HG03039 (cell line): ENCODE measurements around the gene PCDHGC4.
A peak's percentile ranks its signal among the peaks of the same experiment; 100 is the strongest.

Source experiments
- ATAC-seq: cut with Tn5 transposase; IDR thresholded peaks from one replicate; pipeline ENCODE4 v1.9.1; 2021; ENCODE audit warnings: mild to moderate bottlenecking, moderate library complexity; ENCODE audit not compliant: unreplicated experiment

PCDHGC4 gene

DNA sequence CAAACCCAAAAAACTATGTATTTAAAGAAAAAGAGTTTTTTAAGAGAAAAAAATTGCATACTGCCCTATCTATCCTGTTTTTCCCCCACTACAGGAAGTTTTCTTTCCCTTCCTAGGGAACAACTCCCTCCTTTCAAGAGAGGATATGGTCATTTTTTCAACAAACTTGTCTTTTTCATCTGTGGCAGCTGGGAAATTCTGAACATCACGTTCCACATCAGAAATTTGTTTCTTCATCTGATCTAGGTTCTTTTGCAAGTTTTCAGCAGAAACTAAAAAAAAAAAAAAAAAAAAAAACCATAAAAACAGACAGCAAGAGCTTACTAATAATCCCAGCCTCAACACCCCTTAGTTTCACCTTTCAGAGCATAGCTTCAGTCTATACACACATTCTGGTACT is 42.6 kb downstream of the PCDHGC4 start:
- no peak for ATAC-seq

DNA sequence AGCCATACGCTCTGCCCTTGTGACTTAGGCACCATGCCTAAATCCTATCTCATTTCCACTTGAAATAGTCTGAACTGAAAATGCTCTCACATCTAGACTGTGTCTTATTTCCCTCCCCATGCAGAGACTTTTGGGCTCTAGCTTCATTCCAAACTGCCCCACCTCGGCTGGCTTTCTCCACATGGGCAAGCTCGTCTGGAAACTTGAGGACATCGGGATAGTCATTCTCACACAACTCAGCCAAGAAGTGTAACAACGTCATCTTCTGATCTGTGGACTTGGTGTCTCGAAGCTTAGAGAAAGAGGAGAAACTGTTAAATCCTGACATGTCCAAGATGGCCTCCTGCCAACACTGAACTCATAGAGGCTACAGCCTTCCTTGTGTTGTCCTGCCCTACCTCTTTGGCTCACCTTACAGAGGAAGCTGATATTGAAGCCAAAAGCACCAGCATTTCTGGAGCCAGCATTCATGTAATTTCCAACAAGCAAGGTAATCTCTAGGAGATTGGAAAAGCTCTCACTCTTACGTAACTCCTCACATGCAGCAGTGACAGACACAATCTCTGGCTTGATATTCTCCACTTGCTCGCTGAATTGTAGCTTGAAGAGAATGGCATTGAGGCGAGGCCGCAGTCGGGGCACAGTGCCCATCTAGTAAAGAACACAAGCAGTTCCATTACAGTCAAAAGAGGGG is 43.6 kb downstream of the PCDHGC4 start:
- no peak for ATAC-seq

DNA sequence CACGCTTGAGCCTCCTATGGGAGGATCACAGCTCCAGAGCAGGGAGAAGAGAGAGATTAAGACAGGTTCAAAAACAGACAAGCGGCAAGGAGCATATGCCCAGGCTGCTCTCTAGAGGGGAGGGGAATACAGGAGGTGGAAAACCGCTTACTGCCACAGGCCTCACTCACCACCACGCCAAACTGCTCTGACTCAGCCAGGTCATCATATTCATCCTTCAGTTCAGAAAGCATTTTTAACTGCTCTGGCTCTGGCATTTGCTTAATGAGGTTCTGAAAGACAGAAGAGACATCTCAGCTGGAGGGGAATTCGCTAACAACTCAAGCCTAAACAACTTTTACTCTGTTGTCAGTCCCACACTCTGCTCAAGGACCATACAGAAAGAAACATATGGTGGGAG is 44.2 kb downstream of the PCDHGC4 start:
- no peak for ATAC-seq

DNA sequence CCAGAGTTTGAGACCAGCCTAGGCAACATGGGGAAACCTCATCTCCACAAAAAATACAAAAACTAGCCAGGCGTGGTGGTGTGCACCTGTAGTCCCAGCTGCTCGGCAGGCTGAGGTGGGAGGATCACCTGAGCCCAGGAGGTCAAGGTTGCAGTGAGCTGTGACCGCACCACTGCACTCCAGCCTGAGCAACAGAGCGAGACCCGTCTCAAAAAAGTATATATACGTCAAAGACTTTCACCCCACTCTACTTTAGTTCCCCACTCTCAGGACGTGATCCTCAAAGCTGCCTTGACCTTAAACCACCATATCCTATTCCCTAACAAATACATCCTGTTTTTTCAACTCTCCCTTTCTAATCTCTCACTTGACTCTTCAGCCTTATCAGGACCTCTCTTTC is 45.0 kb downstream of the PCDHGC4 start:
- peak; percentile 39 for ATAC-seq

DNA sequence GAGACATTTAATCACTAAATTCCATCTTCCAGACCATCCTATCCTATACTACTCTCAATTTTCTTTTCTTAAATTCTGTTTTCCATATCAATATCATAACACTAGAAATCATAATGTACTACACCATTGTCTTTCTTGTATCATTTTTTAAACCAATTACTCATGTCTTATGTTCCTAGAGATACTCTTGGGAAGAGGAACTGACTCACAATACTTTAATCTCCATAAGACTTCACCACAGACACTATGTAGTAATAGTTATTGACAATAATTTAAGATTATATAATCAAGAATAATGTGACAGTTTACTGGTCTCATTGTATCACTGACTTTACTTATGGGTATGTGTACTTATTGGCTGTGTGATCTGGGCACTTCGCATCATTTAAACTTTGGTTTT is 47.9 kb downstream of the PCDHGC4 start:
- no peak for ATAC-seq

DNA sequence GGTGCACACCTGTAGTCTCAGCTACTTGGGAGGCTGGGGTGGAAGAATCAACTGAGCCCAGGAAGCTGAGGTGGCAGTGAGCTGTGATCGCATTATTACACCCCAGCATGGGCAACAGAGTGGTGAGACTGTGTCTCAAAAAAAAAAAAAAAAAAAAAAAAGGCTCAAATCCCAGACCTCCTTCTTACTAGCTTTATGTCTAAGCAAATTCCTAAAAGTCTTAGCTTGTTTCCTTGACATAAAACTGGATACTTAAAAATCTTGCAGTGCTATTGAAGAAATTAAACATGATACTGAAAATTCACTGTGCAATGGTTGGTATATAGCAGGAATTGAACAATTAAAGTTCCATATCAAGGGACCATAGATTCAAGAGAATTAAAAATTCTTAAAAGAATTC is 49.1 kb downstream of the PCDHGC4 start:
- no peak for ATAC-seq

DNA sequence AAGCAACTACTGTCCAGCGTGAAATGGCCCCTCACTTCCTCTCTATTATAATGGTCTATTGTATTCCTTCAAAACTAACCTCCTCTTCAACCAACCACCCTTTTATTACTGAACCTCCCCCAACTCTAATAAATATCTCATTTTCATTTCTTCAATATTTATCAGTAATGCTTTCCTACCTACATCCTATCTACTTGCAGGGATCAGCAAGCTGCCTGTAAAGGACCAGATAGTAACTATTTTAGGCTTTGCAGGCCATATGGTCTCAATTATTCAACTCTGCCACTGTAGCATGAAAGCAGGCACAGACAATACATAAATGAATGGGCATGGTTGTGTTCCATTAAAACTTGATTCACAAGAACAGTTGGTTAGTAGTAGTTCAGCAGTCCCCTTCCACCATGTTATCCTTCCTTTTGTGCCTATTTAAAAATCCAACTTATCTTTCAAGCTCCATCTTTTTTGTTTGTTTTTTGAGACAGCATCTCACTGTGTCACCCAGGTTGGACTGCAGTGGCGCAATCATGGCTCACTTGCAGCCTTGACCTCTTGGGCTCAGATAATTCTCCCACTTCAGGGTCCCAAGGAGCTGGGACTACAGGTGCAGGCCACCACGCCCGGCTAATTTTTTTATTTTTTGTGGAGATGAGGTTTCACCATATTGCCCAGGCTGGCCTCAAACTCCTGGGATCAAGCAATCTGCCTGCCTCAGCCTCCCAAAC is 49.8 kb downstream of the PCDHGC4 start:
- ATAC-seq = no peak
